M059J (cell line): ENCODE data around the gene GINM1. TPM values are rescaled to one million over a fixed set of nuclear protein-coding genes. Genes with fewer than 3 reads are reported as not detected.

ENCODE experiments used
- DNase-seq: peaks from one replicate; pipeline ENCODE4 v3.0.0-alpha.2; 2012; ENCODE audit warnings: low read depth
- total RNA-seq: library from RNA; depleted of rRNA; stranded (reverse); fragments of >200 nt; shearing (Covaris generic); gene quantifications from 2 replicates; pipeline ENCODE4 v1.2.3, GENCODE V29; 2014; rRNA removed

The GINM1 gene, protein sequence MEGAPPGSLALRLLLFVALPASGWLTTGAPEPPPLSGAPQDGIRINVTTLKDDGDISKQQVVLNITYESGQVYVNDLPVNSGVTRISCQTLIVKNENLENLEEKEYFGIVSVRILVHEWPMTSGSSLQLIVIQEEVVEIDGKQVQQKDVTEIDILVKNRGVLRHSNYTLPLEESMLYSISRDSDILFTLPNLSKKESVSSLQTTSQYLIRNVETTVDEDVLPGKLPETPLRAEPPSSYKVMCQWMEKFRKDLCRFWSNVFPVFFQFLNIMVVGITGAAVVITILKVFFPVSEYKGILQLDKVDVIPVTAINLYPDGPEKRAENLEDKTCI
- 103 and 129 TPM in 2 replicates for total RNA-seq

DNA sequence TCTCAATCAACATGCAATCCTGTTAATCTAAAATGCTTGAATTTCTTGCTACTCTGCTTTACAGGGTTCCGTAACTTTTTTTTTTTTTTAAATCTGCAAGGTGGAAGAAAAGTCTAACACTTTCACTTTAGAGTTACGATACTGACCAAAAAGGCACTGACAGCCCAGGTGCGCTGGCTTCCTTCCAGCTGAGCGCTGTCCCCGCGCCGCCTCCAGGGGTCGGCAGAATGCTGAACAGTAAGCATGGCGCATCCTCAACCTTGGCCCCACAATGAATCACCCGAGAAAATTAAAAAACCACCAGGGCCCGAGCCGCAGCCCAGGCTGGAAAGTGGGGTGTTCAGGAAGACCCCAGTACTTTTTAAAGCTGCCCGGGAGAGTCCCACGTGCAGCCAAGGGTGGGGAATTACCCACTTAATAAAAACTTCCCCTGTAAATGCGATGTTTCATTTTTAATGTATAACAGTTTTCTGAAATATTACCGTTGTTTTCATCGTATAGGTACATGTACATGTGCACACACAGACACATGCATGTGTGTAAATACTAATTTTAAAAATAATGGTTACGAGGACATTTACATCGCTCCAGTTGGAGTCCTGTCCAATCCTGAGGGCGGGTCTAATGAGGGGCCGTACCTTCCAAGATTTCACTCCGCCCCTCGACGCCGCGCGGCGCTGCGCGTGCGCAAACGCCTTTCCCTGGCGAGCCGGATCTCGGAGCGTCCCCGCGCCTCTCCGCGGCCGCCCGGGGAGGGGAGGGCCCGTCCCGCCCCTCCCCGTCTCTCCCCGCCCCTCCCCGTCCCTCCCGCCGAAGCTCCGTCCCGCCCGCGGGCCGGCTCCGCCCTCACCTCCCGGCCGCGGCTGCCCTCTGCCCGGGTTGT is at the start of gene GINM1:
GINM1 (plus strand) TSS at position 849 of the 883 bp plus-strand sequence. CDS start 40 bp downstream, outside the sequence.
- DNase-seq, result peak; percentile 95

DNA sequence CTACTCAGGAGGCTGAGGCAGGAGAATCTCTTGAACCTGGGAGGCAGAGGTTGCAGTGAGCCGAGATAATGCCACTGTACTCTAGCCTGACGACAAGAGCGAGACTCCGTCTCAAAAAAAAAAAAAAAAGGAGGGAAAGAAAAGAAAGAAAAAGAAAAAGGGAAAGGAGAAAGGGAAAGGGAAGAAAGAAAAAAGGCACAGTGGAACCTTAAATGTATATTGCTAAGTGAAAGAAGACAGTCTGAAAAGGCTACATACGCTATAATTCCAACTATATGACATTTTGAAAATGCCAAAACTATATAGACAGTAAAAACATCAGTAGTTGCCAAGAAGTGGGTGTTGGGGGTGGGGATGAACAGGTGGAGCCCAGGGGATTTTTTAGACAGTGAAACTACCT is 36.5 kb upstream of the GINM1 start:
- DNase-seq, result no peak

DNA sequence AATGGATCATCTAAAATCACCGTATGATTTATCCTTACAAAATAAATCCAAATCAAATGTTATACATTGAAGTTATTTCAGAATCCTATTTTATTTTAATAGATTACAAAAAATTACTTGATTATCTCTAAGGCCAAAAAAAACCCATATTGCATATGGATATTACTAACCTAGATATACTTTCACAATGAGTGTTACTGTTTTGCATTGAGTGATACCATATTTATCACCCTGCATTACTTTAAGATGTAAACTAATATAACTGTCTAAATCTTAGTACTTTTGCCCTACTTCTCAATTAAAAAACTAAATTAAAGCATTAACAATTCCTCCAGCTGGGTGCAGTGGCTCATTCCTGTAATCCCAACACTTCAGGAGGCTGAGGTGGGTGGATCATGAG is 31.4 kb upstream of the GINM1 start:
- no peak for DNase-seq

DNA sequence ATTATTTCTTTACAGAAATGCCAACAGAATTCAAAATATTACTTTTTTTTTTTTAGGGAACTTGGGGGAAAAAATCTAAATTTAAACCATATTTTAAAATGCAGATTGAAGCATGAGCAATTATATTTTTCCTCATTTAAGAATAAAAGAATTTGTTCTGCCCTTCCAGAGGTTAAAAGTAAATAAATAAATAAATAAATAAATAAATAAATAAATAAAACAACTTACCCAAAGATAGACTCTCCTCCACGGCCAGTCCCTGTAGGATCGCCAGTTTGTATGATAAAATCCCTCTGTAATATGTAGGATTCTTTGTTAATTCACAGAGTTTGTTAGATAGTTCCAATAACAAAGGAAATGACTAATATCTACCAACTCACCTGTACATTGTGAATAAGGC is 25.0 kb upstream of the GINM1 start:
- no peak for DNase-seq

DNA sequence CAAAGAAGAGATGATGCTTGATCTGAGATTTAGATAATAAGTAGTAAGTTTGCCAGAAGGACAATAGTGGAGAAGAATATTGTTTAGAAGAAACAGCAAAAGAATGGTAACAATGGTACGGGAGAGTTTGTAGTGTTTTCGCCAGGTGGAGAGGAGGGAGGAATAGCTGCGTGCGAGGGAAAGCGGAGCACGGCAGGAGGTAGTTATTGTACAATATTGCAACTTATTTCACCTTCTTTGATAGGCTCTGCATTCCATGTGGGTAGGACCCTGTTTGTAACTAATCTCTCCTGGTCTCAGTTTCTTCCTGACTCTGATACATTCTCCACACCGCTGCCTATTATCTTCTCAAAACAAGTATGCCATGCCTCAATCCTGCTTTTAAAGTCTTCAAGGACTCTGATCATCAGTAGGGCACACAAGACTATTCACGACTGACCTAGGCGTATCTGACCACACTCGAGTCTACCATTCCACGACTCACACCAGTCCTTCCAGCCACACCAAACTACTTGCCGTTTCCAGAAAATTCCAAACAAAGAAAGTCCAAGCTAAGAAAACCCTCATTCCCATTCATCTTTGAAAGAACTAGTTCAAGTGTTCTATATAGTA is 21.4 kb upstream of the GINM1 start:
- DNase-seq, result no peak

DNA sequence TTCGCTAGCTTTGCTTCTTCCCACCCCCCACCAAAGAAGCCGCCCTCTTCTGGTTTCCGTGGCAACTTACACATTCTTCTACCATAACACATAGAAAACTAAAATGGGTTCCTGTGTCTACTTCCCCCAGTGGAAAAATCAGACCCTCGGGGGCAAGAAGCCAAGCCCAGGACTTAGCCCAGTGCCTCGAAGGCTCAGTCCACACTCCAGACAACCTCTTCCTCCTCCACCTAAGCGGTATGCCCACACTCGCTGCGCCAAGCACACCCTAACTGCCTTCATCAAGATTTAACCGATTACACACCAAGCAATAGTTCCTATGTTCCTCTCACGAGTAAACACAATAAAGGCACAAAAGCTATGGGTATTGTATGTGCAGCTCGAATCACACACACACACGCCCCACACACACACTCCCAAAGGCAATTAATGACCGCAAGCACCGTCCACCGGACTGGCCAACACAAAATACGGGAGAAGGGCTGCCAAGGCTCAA is 20.9 kb upstream of the GINM1 start:
- DNase-seq, result peak; percentile 79

DNA sequence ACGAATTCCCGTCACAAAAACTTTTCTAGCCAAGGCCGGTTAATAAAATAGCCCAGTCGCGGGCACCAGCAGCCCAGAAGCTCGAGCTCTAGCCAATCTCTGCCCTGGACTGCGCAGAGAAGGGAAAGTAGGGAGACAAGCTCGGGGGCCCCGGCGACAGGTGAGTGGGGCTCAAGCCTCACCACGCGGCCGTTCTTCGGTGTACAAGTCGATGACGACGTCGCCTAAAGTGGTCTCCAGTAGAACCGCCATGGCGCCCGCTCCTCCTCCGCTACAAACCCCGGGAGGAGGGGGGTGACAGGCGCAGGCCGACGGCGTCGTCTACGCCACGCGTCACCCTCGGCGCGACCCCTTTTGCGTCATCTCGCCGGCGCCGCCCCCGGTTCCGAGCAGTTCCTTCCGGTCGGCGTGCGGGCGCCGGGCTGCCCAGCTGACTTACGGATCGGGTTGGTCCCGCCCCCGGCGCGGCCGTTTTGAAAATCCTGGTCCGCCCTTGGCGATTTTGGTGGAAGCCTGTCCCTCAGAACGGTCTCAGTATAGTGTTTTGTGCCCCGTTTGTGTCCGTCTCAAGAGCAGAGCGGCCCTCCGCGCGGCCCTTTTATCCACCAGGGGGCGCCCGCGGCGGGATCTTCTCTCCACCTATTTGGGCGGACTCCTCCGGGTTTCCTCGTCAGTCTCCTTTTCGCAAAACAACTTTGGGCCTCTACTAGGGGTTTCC is 20.3 kb upstream of the GINM1 start, which contains the start of gene PPIL4:
PPIL4 (minus strand) TSS at position 290 of the 718 bp plus-strand sequence; CDS start at position 252, 38 bp downstream.
- DNase-seq, result peak; percentile 96

DNA sequence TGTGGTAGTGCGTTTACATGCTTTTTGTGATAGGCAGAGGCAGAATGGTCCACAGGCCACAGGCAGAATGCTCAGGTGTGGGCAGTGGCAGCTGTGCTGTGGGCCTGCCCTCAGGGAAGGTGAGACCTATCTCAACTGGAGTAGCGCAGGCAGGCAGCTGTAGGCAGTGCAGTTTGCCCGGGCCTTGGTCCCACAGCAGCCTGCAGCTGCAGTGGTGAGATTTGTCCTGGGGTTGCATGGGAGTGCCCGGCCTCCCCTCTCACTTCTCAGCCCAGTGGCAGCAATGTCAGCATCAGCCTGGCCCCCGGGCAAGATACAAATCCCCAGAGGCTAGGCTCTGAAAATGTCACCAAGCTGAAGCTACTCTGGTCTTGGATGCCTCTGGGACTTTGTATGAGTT is 14.3 kb upstream of the GINM1 start:
- DNase-seq, result no peak

DNA sequence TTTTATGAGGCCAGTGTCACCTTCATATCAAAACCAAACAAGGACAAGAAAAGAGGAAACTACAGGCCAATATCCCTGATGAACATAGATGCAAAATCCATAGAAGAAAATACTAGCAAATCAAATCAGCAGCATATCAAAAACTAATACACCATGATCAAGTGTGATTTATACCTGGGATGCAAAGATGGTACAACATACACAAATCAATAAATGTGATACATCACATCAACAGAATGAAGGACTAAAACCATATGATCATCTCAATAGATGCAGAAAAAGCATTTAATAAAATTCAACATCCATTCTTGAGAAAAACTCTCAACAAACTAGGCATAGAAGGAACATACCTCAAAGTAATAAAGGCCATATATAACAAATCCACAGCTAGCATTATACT is 8.1 kb upstream of the GINM1 start:
- DNase-seq, result no peak

DNA sequence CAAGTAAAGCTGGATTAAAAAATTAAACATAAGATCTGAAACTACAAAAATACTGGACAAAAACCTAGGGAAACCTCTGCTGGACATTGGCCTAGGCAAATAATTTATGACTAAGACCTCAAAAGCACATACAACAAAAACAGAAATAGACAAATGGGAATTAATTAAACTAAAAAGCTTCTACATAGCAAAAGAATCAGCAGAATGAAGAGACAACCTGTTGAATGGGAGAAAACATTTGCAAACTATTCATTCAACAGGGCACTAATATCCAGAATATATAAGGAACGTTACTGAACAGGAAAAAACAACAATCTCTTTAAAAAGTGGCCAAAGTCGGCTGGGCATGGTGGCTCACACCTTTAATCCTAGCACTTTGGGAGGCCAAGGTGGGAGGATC is 6.8 kb upstream of the GINM1 start:
- no peak for DNase-seq

DNA sequence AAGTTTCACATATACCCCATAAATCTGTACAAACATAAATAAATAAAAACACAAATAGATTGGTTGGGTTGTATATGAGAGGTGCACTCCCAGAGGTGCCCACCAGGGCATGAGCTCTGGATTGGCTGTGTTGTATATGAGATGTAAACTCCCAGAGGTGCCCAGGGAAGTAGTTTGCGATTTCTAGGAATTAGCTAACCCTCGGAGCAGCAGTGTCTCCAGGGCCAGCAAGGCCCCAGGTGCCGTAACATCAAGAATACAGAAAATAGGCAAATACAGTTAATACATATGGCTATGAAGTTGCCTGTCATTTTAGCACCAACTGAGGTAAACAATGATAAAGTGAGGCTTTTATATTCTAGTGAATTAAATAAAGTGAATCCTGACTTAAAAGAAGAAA is 5.4 kb upstream of the GINM1 start:
- DNase-seq, result peak; percentile 17

DNA sequence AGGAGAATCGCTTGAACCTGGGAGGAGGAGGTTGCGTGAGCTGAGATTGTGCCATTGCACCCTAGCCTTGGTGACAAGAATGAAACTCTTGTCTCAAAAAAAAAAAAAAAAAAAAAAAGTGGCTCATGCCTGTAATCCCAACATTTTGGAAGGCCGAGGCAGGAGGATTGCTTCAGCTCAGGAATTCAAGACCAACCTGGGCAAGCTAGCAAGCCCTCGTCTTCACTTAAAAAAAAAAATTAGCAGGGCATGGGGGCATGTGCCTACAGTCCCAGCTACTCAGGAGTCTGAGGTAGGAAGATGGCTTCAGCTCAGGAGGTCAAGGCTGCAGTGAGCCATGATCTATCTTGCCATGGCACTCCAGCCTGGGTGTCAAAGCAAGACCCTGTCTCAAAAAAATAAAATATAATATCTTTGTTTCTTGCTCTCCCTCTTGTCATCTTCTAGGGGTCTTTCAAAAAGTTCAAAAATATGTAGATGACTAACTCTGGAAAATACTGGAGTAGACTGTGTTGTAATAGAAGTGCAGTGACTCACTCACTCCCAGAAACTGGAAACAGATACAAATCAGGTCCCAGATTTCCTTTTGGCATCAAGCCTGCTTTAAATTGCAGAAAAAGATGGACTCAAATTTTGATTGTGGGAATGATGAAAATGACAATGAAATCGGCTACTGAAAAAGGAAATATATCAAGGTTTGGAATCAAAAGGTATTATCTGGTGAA is 2.8 kb upstream of the GINM1 start:
- DNase-seq, result peak; percentile 81

DNA sequence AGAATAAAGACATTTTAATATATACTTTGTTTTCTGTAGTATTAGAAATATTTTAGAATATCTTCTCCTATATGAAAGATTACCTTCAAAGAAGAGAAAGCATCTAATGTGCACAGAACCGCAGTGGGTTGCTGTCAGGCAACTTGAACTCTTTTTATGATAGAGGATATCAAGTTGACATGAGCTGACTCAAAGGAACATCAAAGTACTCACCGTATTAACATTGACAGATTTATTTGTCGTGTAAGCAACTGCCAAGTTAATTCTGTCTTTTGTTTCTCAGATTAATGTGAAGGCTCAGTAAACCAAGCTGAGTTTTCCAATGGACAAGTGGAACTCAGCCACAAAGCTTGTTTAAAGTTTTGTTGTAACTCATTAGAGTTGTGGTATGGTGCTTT is 2.2 kb upstream of the GINM1 start:
- DNase-seq, result peak; percentile 55

DNA sequence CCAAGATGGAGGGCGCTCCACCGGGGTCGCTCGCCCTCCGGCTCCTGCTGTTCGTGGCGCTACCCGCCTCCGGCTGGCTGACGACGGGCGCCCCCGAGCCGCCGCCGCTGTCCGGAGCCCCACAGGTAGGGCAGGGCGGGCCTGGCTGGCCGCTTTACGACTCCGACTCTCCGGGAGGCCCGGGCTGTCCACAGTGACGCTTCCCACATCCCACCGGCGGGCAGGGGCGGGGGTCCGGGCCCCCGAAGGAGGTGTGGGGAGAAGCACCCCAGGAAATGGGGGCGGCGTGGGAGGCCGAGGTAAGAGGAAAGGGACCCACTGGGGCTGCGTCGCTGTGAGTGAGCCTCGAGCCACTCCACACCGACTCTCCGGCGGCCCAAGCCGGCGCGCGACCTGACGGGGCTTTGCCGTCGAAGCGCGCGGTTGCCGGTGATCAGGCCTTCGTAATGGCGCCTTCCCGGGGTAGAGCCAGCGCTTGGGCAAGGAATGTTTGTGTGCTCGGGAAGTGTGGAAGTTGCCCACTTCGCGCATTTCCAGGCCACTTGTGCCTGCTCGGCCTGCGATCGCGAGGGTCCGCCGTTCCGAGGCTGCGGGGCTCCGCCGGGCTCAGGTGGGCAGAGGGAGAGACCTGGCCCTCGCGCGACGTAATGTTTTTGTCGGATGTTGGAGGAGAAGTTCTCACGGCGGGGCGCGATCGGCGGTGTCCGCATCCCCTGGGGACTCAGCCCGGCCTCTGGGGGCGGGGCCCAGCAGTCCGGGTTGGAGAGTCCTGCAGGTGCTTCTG is 427 bp downstream of the GINM1 start:
- DNase-seq, result peak; percentile 62

DNA sequence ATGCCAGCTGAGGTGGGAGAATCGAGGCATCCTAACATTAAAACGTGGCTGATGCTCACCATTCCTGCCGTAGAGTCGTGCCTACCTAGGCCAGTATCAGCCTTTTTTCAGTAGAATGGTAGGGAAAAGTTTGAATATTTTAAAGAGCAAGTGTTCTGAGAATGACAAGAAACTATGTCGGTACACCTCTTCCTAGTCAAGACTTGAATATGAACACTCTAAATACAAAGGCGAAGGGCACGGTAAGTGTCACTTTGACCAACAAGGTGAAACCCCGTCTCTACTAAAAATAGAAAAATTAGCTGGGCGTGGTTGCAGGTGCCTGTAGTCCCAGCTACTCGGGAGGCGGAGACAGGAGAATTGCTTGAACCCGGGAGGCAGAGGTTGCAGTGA is 1.0 kb downstream of the GINM1 start:
- DNase-seq, result no peak

DNA sequence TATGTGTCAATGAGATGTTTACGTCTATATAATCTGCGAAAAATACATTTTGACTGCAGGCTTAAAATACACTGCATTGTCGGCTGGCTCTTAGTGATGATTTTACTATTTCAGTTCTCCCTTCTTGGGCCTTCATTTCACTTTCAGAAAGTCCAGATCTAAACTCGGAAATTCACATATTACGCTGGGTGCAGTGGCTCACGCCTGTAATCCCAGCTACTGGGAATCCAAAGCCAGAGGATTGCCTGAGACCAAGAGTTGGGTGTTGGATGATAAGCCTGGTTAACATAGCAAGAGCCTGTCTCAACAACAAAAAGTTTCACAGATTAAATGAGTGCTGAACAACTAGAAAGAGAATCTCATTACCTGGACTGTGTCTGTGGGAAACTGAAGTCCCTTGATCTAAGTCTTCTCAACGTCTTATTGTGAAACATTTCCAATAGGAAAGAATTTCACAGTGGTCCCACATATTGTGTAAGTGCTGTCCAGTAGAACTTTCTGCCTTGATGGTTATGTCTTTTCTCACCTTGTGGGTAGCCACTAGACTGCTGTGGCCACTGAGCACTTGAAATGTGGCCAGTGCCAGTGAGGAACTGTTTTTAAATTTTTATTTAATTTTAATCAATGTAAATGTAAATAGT is 1.9 kb downstream of the GINM1 start:
- no peak for DNase-seq

DNA sequence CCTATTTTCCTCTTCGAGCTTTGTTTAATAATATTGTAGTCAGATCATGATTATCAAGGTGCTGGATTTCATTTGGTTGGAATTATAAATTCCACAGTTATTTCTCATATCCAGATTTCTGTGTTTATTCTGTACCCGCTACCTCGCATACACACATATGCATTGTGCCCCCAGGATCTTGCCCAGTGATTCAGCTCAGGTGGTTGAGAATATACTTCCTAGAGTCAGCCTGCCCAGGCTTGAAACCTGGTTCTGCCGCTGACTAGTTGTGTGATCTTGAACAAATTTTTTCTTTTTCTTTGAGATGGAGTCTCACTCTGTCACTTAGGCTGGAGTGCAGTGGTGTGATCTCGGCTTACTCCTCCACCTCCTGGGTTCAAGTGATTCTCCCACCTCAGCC is 14.7 kb downstream of the GINM1 start:
- DNase-seq, result no peak

DNA sequence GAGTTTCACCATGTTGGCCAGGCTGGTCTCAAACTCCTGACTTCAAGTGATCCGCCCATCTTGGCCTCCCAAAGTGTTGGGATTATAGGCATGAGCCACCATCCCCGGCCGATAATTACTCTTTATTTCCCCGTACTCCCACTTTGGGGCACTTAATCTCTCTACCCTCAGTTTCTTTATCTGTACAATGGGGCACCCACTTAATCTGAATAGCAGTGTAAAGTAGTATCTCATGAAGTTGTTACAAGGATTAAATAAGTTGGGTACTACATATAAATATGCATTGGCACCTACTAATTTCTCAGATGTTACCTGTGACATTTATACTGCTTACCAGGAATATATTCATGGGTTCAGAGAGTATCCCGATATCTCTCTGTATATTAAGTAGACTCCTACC is 15.2 kb downstream of the GINM1 start:
- no peak for DNase-seq

DNA sequence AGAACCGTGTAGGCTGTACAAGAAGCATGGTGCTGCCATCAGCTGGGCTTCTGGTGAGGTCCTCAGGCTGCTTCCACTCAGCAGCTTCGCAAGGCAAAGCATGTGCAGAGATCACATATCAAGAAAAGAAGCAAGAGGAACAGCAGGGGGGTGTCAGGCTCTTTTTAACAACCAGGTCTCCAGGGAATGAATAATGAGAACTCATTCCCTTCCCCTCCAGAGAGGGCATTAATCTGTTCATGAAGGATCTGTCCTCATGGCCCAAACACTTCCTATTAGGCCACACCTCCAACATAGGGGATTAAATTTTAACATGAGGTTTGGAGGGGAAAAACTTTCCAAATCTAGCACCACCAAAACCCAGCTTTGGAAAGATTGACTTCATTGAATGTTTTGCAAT is 20.0 kb downstream of the GINM1 start:
- DNase-seq, result no peak

DNA sequence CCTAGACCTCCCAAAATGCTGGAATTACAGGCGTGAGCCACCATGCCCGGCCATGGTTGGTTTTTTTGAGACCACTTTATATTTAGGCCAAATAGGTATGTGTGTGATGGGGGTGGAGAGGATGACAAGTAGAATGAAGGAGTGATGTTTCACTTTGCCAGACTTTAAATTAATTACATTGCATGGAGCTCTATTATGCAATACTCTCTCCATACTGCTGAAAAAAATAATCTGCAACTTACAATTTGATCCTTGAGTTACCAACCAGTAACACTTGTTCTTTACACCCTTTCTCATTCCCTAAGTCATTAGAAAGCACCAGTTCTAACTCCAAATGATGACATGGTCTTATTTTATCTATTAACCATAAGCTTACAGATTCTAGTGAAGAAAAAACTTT is 26.8 kb downstream of the GINM1 start:
- no peak for DNase-seq
